Measurements from ENCODE around the gene FRMD4A.
"Not testable (repeated sequence)": the region's sequence is repeated elsewhere in the genome, so short reads cannot be mapped to it uniquely, and the experiment has no call there.

FRMD4A gene

GRCh38 chr10:14285941-14286560 is 44.7 kb downstream of the FRMD4A start:
- no peak for DNase-seq

GRCh38 chr10:14282276-14282675 is 48.4 kb downstream of the FRMD4A start:
- peak; percentile 80 for DNase-seq

GRCh38 chr10:14278533-14278932 is 52.2 kb downstream of the FRMD4A start:
- DNase-seq = no peak

- no peak for DNase-seq
Measured at GRCh38 chr10:14276210-14276609, 54.5 kb downstream of the FRMD4A start.

GRCh38 chr10:14271621-14272020 is 59.1 kb downstream of the FRMD4A start:
- no peak for DNase-seq

GRCh38 chr10:14270370-14270769 is 60.4 kb downstream of the FRMD4A start:
- no peak for DNase-seq

- no peak for DNase-seq
Measured at GRCh38 chr10:14265709-14266108, 65.0 kb downstream of the FRMD4A start.

- DNase-seq = no peak
Measured at GRCh38 chr10:14262836-14263425, 67.8 kb downstream of the FRMD4A start.

GRCh38 chr10:14261336-14261735 is 69.4 kb downstream of the FRMD4A start:
- DNase-seq = no peak

- peak; percentile 40 for DNase-seq
Measured at GRCh38 chr10:14259696-14260566, 70.8 kb downstream of the FRMD4A start.

GRCh38 chr10:14254368-14254767 is 76.4 kb downstream of the FRMD4A start:
- no peak for DNase-seq

GRCh38 chr10:14253711-14254110 is 77.0 kb downstream of the FRMD4A start:
- no peak for DNase-seq

GRCh38 chr10:14253079-14253478 is 77.6 kb downstream of the FRMD4A start:
- peak; percentile 38 for DNase-seq

GRCh38 chr10:14250496-14251076 is 80.1 kb downstream of the FRMD4A start:
- DNase-seq = no peak

GRCh38 chr10:14247377-14248116 is 83.2 kb downstream of the FRMD4A start:
- DNase-seq = no peak

GRCh38 chr10:14244801-14245211 is 85.9 kb downstream of the FRMD4A start:
- DNase-seq = no peak

GRCh38 chr10:14244147-14244546 is 86.6 kb downstream of the FRMD4A start:
- DNase-seq = no peak

- no peak for DNase-seq
Measured at GRCh38 chr10:14243221-14243620, 87.5 kb downstream of the FRMD4A start.

- DNase-seq = no peak
Measured at GRCh38 chr10:14241196-14241595, 89.5 kb downstream of the FRMD4A start.

- no peak for DNase-seq
Measured at GRCh38 chr10:14240253-14241189, 90.2 kb downstream of the FRMD4A start.

- not testable (repeated sequence) for DNase-seq
Measured at GRCh38 chr10:14238659-14239058, 92.1 kb downstream of the FRMD4A start.

- no peak for DNase-seq
Measured at GRCh38 chr10:14236341-14236740, 94.4 kb downstream of the FRMD4A start.
